Tibial nerve (tissue), 4 donors: ENCODE data around the gene TMC3. TPM values are rescaled to one million over a fixed set of nuclear protein-coding genes. Genes with fewer than 3 reads are reported as not detected.
A peak's percentile ranks its signal among the peaks of the same experiment; 100 is the strongest.

Experiments
- DNase-seq, 2 donors: peaks; one replicate each; pipeline ENCODE4 v3.0.0-alpha.2; 2019; ENCODE audit warnings: low spot score in 2 of 2
- H3K27ac ChIP-seq, 4 donors: fragments of 200-600 bp; sonication (generic) in 3 of 4; one replicate each; pipeline ENCODE4 v1.5.1; 2017 to 2019; ENCODE audit warnings: mild to moderate bottlenecking in 1 of 4
- H3K27me3 ChIP-seq, 2 donors: fragments of 200-600 bp; sonication (generic) in 1 of 2; one replicate each; pipeline versions ENCODE4 v1.5.1 to v1.6.0; 2017 to 2019
- H3K36me3 ChIP-seq, 3 donors: fragments of 200-600 bp; sonication (generic); one replicate each; pipeline ENCODE4 v1.5.1; 2018 to 2019
- H3K4me1 ChIP-seq, 4 donors: fragments of 200-600 bp; sonication (generic) in 3 of 4; one replicate each; pipeline ENCODE4 v1.5.1; 2017 to 2019
- H3K4me3 ChIP-seq, 4 donors: fragments of 200-600 bp; sonication (generic) in 3 of 4; one replicate each; pipeline ENCODE4 v1.5.1; 2017 to 2019; ENCODE audit warnings: mild to moderate bottlenecking in 1 of 4, moderate library complexity in 1 of 4
- H3K9me3 ChIP-seq, 4 donors: fragments of 200-600 bp; sonication (generic) in 3 of 4; one replicate each; pipeline ENCODE4 v1.5.1; 2017 to 2019
- CTCF ChIP-seq, 5 experiments: fragments of 200-600 bp in 3 of 5; fragments of 450-650 bp in 2 of 5; sonication (generic) in 3 of 5; IDR thresholded peaks; one replicate each; pipeline ENCODE4 v1.5.1; 2016 to 2019; ENCODE audit warnings: antibody characterized with exemption in 5 of 5, mild to moderate bottlenecking in 3 of 5, moderate library complexity in 2 of 5
- EP300 ChIP-seq, 2 donors: sonication (generic); formaldehyde crosslinking; IDR thresholded peaks; one replicate each; pipeline ENCODE4 v1.6.1; 2017; ENCODE audit warnings: antibody characterized with exemption in 2 of 2, mild to moderate bottlenecking in 1 of 2
- POLR2A ChIP-seq, 2 donors: fragments of 450-650 bp; IDR thresholded peaks; one replicate each; pipeline ENCODE4 v1.6.1; 2017; ENCODE audit warnings: antibody characterized with exemption in 2 of 2, mild to moderate bottlenecking in 2 of 2, moderate library complexity in 2 of 2
- WGBS, 2 donors: methylation state at CpG; one replicate each; pipeline ENCODE4 v1.1.5; 2018; 5-methylcytosine and 5-hydroxymethylcytosine counted together
- total RNA-seq, 4 donors: library from RNA; depleted of rRNA; stranded (reverse); fragments of >200 nt; gene quantifications; one replicate each; pipeline ENCODE4 v1.1.0, GENCODE V29; 2016

The TMC3 gene
- total RNA-seq, 4 donors from 2014 or later, result not detected

GRCh38 chr15:81338170-81339007, 35.6 kb downstream of the TMC3 start:
- 17 to 21% methylated on average over 8 of the region's 8 CpGs for WGBS, 2 donors
- no peak overlapping the region for H3K4me3 ChIP-seq
- peak overlapping the region; percentile 9 to 69 (median 24) for H3K27ac ChIP-seq
- no peaks in the 10 kb centered on the region for H3K9me3 ChIP-seq
- no peak for TF ChIP-seq POLR2A (IDR thresholded peaks at IDR 0.05)
- TF ChIP-seq EP300 (IDR thresholded peaks at IDR 0.05), result peak; percentile 16 to 87
- H3K36me3 ChIP-seq, result no peaks in the 10 kb centered on the region
- no peaks in the 10 kb centered on the region for H3K27me3 ChIP-seq
- peak; percentile 36 to 64 for DNase-seq
- H3K4me1 ChIP-seq, result peaks cover 0 to 23% (median 12%) of the 10 kb centered on the region in 4 donors

- TF ChIP-seq EP300 (IDR thresholded peaks at IDR 0.05) (no peak), POLR2A (IDR thresholded peaks at IDR 0.05) (no peak), CTCF (IDR thresholded peaks at IDR 0.05) (no peak)
- Histone ChIP-seq H3K4me3 (no peak overlapping the region), H3K9me3 (no peaks in the 10 kb centered on the region), H3K27ac (peak overlapping the region in 3 of 4 donors; percentile 9 to 69 (median 26)), H3K36me3 (no peaks in the 10 kb centered on the region), H3K27me3 (no peaks in the 10 kb centered on the region), H3K4me1 (peaks cover 0 to 23% (median 12%) of the 10 kb centered on the region in 4 donors)
- no peak for DNase-seq
- 48 to 62% methylated on average over 9 of the region's 9 CpGs for WGBS, 2 donors
Observed at GRCh38 chr15:81337713-81338157, 36.3 kb downstream of the TMC3 start.

GRCh38 chr15:81337241-81337640, 36.8 kb downstream of the TMC3 start:
- Histone ChIP-seq H3K4me3 (no peak overlapping the region), H3K4me1 (peaks cover 0 to 23% (median 12%) of the 10 kb centered on the region in 4 donors), H3K9me3 (no peaks in the 10 kb centered on the region), H3K36me3 (no peaks in the 10 kb centered on the region), H3K27ac (no peak overlapping the region), H3K27me3 (no peaks in the 10 kb centered on the region)
- WGBS, 2 donors, result 78 to 85% methylated on average over 3 of the region's 3 CpGs
- DNase-seq, result no peak
- TF ChIP-seq EP300 (IDR thresholded peaks at IDR 0.05) (no peak), CTCF (IDR thresholded peaks at IDR 0.05) (no peak), POLR2A (IDR thresholded peaks at IDR 0.05) (no peak)

- H3K36me3 ChIP-seq, result no peaks in the 10 kb centered on the region
- peak in 1 of 2 donors; percentile 39 for DNase-seq
- 89 to 92% methylated on average over 4 of the region's 4 CpGs for WGBS, 2 donors
- H3K27ac ChIP-seq, result no peak overlapping the region
- TF ChIP-seq CTCF (IDR thresholded peaks at IDR 0.05), result peak in 4 of 5 experiments; percentile 11 to 24 (median 24)
- no peak for TF ChIP-seq POLR2A (IDR thresholded peaks at IDR 0.05)
- TF ChIP-seq EP300 (IDR thresholded peaks at IDR 0.05), result no peak
- no peak overlapping the region for H3K4me3 ChIP-seq
- H3K9me3 ChIP-seq, result no peaks in the 10 kb centered on the region
- no peaks in the 10 kb centered on the region for H3K27me3 ChIP-seq
- H3K4me1 ChIP-seq, result peaks cover 0 to 23% (median 12%) of the 10 kb centered on the region in 4 donors
Observed at GRCh38 chr15:81336568-81336967, 37.4 kb downstream of the TMC3 start.

GRCh38 chr15:81335631-81336030, 38.4 kb downstream of the TMC3 start:
- Histone ChIP-seq H3K27ac (no peak overlapping the region), H3K36me3 (no peaks in the 10 kb centered on the region), H3K4me3 (no peak overlapping the region), H3K27me3 (no peaks in the 10 kb centered on the region), H3K4me1 (peaks cover 0 to 23% (median 12%) of the 10 kb centered on the region in 4 donors), H3K9me3 (no peaks in the 10 kb centered on the region)
- DNase-seq, result no peak
- WGBS, 2 donors, result 87 to 91% methylated on average over 4 of the region's 4 CpGs
- TF ChIP-seq POLR2A (IDR thresholded peaks at IDR 0.05), result no peak
- no peak for TF ChIP-seq CTCF (IDR thresholded peaks at IDR 0.05)
- no peak for TF ChIP-seq EP300 (IDR thresholded peaks at IDR 0.05)
